Neural cell (in vitro differentiated cells): ENCODE measurements around the gene DLG2. TPM values are rescaled to one million over a fixed set of nuclear protein-coding genes. Genes with fewer than 3 reads are reported as not detected.

Source experiments
- H2AFZ ChIP-seq: fragments of 200-600, 300-800 bp; sonication (generic), shearing (Covaris generic); 2 replicates; pipeline ENCODE4 v1.6.0; 2014; ENCODE audit warnings: low read depth, mild to moderate bottlenecking, antibody characterized with exemption, low read length, moderate library complexity
- H3F3A ChIP-seq: fragments of 200-600 bp; shearing (Covaris generic); 2 replicates; pipeline ENCODE4 v1.6.1; 2016; ENCODE audit warnings: mild to moderate bottlenecking, moderate library complexity, mixed read lengths, antibody characterized with exemption, low read length; ENCODE audit not compliant: insufficient read depth, poor library complexity, severe bottlenecking
- H3K27ac ChIP-seq: fragments of 200-600, 300-800 bp; sonication (generic), shearing (Covaris generic); 2 replicates; pipeline ENCODE4 v1.5.1; 2014; ENCODE audit warnings: mild to moderate bottlenecking, low read length, moderate library complexity
- H3K27me3 ChIP-seq: fragments of 300-800, 200-600 bp; sonication (generic), shearing (Covaris generic); 2 replicates; pipeline ENCODE4 v1.6.0; 2014; ENCODE audit warnings: mild to moderate bottlenecking, low read depth, low read length, moderate library complexity; ENCODE audit not compliant: insufficient read depth
- H3K36me3 ChIP-seq: fragments of 300-800, 200-600 bp; sonication (generic), shearing (Covaris generic); 2 replicates; pipeline ENCODE4 v1.5.1; 2014; ENCODE audit warnings: mild to moderate bottlenecking, antibody characterized with exemption, low read length, moderate library complexity; ENCODE audit not compliant: insufficient read depth
- H3K4me2 ChIP-seq: fragments of 300-800, 200-600 bp; sonication (generic), shearing (Covaris generic); 2 replicates; pipeline ENCODE4 v1.6.0; 2014; ENCODE audit warnings: mild to moderate bottlenecking, low read length
- H3K4me3 ChIP-seq: fragments of 300-800, 200-600 bp; sonication (generic), shearing (Covaris generic); 2 replicates; pipeline ENCODE4 v1.5.1; 2014; ENCODE audit warnings: mild to moderate bottlenecking, low read length, moderate library complexity
- H3K79me2 ChIP-seq: fragments of 200-600 bp; shearing (Covaris generic); replicated peaks from 2 replicates; pipeline ENCODE4 v1.6.0; 2014; ENCODE audit warnings: mild to moderate bottlenecking, low read length, moderate library complexity; ENCODE audit not compliant: insufficient read depth
- H3K9ac ChIP-seq: fragments of 300-800, 200-600 bp; sonication (generic), shearing (Covaris generic); 2 replicates; pipeline ENCODE4 v1.6.1; 2016; ENCODE audit warnings: mild to moderate bottlenecking, low read length, mixed read lengths
- H3K9me2 ChIP-seq: fragments of 200-600 bp; shearing (Covaris generic); 2 replicates; pipeline ENCODE4 v1.6.1; 2016; ENCODE audit warnings: mild to moderate bottlenecking, low read length, mixed read lengths; ENCODE audit not compliant: insufficient read depth
- H3K9me3 ChIP-seq: fragments of 200-600, 300-800 bp; sonication (generic), shearing (Covaris generic); 2 replicates; pipeline ENCODE4 v1.6.1; 2016; ENCODE audit warnings: mild to moderate bottlenecking, mixed run types, low read length, moderate library complexity, mixed read lengths
- H4K20me1 ChIP-seq: fragments of 200-600 bp; shearing (Covaris generic); 2 replicates; pipeline ENCODE4 v1.6.1; 2016; ENCODE audit warnings: mild to moderate bottlenecking, mixed run types; ENCODE audit not compliant: insufficient read depth
- EP300 ChIP-seq: fragments of 450-650 bp; conservative IDR thresholded peaks from 2 replicates; pipeline ENCODE4 v1.6.1; 2014; ENCODE audit warnings: antibody characterized with exemption, mild to moderate bottlenecking, moderate library complexity; ENCODE audit not compliant: poor library complexity, severe bottlenecking
- EZH2 ChIP-seq: fragments of 200-600, 300-800 bp; shearing (Covaris generic), sonication (generic); IDR thresholded peaks from 2 replicates; pipeline ENCODE4 v1.6.1; 2014; ENCODE audit warnings: antibody characterized with exemption, low read length, borderline replicate concordance, mild to moderate bottlenecking; ENCODE audit not compliant: insufficient read depth, poor library complexity, severe bottlenecking
- MXI1 ChIP-seq: fragments of 450-650 bp; conservative IDR thresholded peaks from 2 replicates; pipeline ENCODE4 v1.6.1; 2014; ENCODE audit warnings: antibody characterized with exemption, mild to moderate bottlenecking; ENCODE audit not compliant: poor library complexity, severe bottlenecking
- POLR2AphosphoS5 ChIP-seq: IDR thresholded peaks from 2 replicates; pipeline ENCODE4 v1.6.1; 2012
- RAD21 ChIP-seq: fragments of 450-650 bp; conservative IDR thresholded peaks from 2 replicates; pipeline ENCODE4 v1.6.1; 2014; ENCODE audit warnings: antibody characterized with exemption, mild to moderate bottlenecking, moderate library complexity
- SMC3 ChIP-seq: fragments of 450-650 bp; conservative IDR thresholded peaks from 2 replicates; pipeline ENCODE4 v1.6.1; 2014; ENCODE audit warnings: antibody characterized with exemption, mild to moderate bottlenecking, moderate library complexity; ENCODE audit not compliant: poor library complexity
- TAF1 ChIP-seq: IDR thresholded peaks from 2 replicates; pipeline ENCODE4 v1.6.1; 2012; ENCODE audit warnings: low read depth
- polyA plus RNA-seq: library from polyadenylated mRNA; depleted of rRNA; stranded (reverse); fragments of >200 nt; gene quantifications from 2 replicates; pipeline ENCODE4 v1.2.3, GENCODE V29; 2014
- TF ChIP-seq, protein P1 (sequence below): IDR thresholded peaks from 2 replicates; pipeline ENCODE4 v1.6.1; 2012; ENCODE audit warnings: borderline replicate concordance
- TF ChIP-seq, protein P2 (sequence below): fragments of 450-650 bp; IDR thresholded peaks from 2 replicates; pipeline ENCODE4 v1.5.1; 2014; ENCODE audit warnings: antibody characterized with exemption, mild to moderate bottlenecking, moderate library complexity; ENCODE audit not compliant: poor library complexity, severe bottlenecking

DLG2 gene
- polyA plus RNA-seq, 1 donor from 2014 or later, result 179 TPM

DNA sequence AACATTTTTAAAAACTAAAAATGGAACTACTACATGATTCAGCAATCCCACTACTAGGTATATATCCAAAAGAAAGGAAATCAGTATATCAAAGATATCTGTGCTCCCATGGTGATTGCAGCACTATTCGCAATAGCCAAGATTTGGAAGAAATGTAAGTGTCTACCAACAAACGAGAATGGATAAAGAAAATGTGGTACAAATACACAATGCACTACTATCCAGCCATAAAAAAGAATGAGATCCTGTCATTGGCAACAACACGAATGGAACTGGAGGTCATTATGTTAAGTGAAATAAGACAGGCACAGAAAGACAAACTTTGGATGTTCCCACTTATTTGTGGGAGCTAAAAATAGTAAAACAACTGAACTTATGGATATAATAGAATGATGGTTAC is 1765.1 kb downstream of the DLG2 start:
- Histone ChIP-seq H2AFZ (no peak overlapping the region), H3F3A (no peaks in the 10 kb centered on the region), H3K27me3 (no peaks in the 10 kb centered on the region), H3K27ac (no peak overlapping the region), H3K9me2 (no peaks in the 10 kb centered on the region), H3K9me3 (no peaks in the 10 kb centered on the region), H3K36me3 (no peaks in the 10 kb centered on the region), H3K79me2 (no peaks in the 10 kb centered on the region), H3K4me3 (no peak overlapping the region), H3K9ac (no peak overlapping the region), H3K4me2 (no peak overlapping the region), H4K20me1 (no peaks in the 10 kb centered on the region)
- TF ChIP-seq MXI1 (no peak), EP300 (no peak), TAF1 (no peak)

DNA sequence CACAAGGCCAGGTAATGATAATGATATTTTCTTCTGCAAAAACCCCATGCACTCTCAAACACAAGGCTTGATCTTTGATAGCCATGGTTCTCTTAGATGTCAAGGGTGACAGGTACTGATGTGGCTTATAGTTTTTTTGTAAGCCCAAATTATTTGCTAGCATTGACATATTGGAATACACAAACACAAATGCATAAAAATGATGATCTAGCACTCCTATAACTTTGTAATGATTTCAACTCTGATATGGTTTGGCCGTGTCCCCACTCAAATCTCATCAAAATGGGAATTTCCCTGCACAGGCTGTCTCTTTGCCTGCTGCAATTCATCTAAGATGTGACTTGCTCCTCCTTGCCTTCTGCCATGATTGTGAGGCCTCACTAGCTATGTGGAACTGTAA is 1768.5 kb downstream of the DLG2 start:
- H3K9me3 ChIP-seq, result no peaks in the 10 kb centered on the region
- no peaks in the 10 kb centered on the region for H4K20me1 ChIP-seq
- no peaks in the 10 kb centered on the region for H3K27me3 ChIP-seq
- H3K4me3 ChIP-seq, result no peak overlapping the region
- no peaks in the 10 kb centered on the region for H3K9me2 ChIP-seq
- no peaks in the 10 kb centered on the region for H3K36me3 ChIP-seq
- no peak overlapping the region for H3K4me2 ChIP-seq
- H3K79me2 ChIP-seq, result no peaks in the 10 kb centered on the region
- no peaks in the 10 kb centered on the region for H3F3A ChIP-seq
- no peak overlapping the region for H3K27ac ChIP-seq
- no peak overlapping the region for H3K9ac ChIP-seq
- no peak for TF ChIP-seq EP300
- no peak for TF ChIP-seq MXI1
- no peak overlapping the region for H2AFZ ChIP-seq

DNA sequence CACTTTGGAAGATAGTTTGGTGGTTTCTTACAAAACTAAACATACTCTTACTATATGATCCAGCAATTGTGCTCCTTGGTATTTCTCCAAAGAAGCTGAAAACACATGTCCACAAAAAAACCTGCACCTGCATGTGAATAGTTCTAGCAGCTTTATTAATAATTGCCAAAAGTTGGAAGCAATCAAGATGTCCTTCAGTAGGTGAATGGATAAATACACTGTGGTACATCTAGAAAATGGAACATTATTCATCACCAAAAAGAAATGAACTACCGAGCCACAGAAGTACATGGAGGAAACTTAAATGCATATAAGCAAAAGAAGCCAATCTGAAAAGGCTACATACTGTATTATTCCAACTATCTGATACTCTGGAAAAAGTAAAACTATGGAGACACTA is 1771.9 kb downstream of the DLG2 start:
- Histone ChIP-seq H3K36me3 (no peaks in the 10 kb centered on the region), H3K4me3 (no peak overlapping the region), H2AFZ (no peak overlapping the region), H3K27me3 (no peaks in the 10 kb centered on the region), H3K4me2 (no peak overlapping the region), H3K79me2 (no peaks in the 10 kb centered on the region), H3F3A (no peaks in the 10 kb centered on the region), H3K9me3 (no peaks in the 10 kb centered on the region), H4K20me1 (no peaks in the 10 kb centered on the region), H3K9me2 (no peaks in the 10 kb centered on the region), H3K27ac (no peak overlapping the region), H3K9ac (no peak overlapping the region)
- TF ChIP-seq TAF1, result no peak
- TF ChIP-seq, protein P1, sequence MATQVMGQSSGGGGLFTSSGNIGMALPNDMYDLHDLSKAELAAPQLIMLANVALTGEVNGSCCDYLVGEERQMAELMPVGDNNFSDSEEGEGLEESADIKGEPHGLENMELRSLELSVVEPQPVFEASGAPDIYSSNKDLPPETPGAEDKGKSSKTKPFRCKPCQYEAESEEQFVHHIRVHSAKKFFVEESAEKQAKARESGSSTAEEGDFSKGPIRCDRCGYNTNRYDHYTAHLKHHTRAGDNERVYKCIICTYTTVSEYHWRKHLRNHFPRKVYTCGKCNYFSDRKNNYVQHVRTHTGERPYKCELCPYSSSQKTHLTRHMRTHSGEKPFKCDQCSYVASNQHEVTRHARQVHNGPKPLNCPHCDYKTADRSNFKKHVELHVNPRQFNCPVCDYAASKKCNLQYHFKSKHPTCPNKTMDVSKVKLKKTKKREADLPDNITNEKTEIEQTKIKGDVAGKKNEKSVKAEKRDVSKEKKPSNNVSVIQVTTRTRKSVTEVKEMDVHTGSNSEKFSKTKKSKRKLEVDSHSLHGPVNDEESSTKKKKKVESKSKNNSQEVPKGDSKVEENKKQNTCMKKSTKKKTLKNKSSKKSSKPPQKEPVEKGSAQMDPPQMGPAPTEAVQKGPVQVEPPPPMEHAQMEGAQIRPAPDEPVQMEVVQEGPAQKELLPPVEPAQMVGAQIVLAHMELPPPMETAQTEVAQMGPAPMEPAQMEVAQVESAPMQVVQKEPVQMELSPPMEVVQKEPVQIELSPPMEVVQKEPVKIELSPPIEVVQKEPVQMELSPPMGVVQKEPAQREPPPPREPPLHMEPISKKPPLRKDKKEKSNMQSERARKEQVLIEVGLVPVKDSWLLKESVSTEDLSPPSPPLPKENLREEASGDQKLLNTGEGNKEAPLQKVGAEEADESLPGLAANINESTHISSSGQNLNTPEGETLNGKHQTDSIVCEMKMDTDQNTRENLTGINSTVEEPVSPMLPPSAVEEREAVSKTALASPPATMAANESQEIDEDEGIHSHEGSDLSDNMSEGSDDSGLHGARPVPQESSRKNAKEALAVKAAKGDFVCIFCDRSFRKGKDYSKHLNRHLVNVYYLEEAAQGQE, result no peak
- no peak for TF ChIP-seq RAD21
- no peak for TF ChIP-seq POLR2AphosphoS5
- no peak for TF ChIP-seq EP300
- TF ChIP-seq, protein P2, sequence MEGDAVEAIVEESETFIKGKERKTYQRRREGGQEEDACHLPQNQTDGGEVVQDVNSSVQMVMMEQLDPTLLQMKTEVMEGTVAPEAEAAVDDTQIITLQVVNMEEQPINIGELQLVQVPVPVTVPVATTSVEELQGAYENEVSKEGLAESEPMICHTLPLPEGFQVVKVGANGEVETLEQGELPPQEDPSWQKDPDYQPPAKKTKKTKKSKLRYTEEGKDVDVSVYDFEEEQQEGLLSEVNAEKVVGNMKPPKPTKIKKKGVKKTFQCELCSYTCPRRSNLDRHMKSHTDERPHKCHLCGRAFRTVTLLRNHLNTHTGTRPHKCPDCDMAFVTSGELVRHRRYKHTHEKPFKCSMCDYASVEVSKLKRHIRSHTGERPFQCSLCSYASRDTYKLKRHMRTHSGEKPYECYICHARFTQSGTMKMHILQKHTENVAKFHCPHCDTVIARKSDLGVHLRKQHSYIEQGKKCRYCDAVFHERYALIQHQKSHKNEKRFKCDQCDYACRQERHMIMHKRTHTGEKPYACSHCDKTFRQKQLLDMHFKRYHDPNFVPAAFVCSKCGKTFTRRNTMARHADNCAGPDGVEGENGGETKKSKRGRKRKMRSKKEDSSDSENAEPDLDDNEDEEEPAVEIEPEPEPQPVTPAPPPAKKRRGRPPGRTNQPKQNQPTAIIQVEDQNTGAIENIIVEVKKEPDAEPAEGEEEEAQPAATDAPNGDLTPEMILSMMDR, result no peak
- no peak for TF ChIP-seq MXI1
- no peak for TF ChIP-seq SMC3
- no peak for TF ChIP-seq EZH2
